HG02884 (cell line): ENCODE results near the gene PCNX3.
"Not testable (repeated sequence)": the region's sequence is repeated elsewhere in the genome, so short reads cannot be mapped to it uniquely, and the experiment has no call there.

Experiments used
- ATAC-seq: cut with Tn5 transposase; IDR thresholded peaks from one replicate; pipeline ENCODE4 v1.9.1; 2021; ENCODE audit warnings: mild to moderate bottlenecking, moderate library complexity; ENCODE audit not compliant: unreplicated experiment

Gene PCNX3

GRCh38 chr11:65651589-65652510, 36.3 kb downstream of the PCNX3 start:
- no peak for ATAC-seq

DNA sequence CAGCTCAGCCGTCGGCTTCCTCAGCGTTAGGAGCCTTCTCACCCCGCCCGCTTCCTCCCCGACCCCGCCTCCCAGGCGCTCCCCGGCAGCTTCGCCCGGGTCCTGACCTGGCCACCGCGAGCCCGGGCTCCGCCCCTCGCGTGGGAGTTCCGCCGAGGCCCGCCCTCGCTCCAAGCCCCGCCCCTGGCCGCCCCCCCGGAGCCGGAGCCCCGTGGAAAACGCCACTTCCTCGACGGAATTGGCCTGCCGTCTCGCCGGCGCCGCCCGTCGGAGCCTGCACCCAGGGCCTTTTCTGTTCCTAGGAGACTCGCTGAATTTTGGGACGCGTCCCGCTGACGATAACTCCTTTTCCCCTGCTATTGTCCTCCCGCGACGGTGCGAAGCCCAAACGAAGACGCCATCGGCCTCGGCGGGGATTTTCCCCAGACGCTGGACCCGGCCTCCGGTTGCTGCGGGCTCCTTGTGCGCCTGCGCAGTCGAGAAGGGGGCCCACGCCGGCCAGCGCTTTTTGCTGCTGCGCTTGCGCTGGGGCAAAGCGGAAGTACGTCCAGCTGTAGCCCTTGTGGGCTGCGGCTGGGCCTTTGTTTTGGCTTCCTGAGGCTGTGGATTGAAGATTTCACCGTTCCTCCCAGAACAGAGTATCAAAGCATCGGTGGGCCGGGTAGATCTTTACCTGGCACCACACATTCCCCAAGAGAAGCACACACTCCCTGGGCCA, 37.1 kb downstream of the PCNX3 start:
- peak; percentile 69 for ATAC-seq

DNA sequence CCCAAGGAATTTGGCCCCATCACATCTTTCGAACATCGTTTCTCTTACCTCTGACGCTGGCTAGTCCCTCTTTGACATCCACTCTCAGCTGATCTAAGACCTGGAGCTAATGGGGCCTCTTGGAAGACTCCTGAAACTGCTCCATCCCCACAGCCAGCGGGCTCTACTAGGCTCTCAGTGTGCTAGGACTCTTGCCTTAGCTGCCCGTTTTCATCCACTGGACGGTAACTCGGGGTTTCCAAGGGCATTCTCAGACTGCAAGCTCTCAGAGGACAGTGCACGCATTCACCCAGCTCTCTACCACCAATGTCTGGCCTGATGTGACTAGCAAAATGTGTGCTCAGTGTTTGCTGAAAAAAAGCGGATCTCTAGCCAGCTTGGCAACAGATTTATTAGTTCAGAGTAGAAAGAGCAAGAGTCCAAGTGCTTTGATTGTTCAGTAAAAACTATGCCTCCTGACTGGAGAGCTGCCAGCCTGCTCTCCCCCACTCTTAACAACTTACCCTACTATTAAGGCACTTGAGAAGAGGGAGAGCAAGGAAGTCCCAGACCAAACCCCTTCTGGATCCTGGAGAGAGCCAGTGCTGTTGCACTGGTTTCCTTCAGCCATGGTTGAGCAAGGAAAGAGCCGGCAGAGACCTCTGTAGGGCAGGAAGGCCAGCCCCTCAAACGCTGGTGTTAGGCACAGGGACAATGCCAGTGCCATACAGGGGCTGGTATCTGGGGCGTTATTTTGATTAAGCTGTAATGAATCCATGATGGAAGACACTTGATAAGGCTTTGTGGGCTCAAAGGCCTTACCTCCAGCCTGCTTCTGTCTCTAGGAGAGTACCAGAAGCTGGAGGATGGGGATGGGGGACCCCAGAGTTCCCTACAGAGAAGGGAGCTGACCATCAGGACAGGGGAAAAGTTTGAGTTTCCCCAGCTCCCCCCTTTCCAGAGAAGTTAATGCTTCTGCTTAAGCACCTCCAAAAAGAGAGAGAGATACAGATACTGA, 38.0 kb downstream of the PCNX3 start:
- ATAC-seq = no peak

DNA sequence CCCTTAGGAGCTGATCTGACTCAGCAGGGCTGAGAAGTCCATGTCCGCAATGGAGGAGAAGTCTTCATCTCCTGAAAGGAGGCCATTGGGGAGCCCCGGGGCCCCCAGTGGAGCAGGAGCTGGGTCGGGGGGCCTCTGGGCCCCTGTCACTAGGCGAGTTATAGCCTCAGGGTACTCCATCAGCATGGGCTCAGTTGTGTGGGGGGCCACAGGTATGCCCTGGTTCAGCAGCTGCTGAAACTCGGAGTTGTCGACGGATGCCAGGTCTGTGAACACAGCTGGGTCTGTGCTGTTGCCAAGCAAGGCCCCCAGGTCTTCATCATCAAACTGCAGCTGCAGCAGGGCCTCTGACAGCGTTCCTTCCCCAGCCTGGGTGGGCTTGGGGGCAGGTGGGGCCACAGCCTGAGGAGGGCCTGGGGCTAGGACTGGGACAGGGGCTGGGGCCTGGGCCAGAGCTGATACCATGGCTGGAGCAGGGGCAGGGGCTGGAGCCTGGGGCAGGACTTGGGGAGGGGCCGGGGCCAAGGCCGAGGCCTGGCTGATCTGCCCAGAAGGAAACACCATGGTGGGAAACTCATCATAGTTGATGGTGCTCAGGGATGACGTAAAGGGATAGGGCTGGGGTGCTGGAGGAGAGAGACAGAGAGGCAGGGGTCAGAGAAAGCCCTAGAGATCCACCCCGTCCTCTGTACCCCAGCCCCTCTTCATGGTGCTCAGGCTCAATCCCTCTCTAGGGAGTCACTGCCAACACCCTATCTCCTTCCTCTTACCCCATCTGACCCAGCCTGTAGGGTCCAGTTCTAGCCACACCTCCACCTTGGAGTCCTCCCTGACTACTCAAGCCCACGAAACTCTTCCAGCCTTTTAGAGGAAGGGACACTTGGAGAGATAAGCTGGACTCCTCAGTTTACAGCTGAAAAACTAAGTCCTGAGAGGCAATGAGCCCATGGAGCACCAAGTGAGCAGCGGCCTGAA, 39.1 kb downstream of the PCNX3 start:
- ATAC-seq = no peak

GRCh38 chr11:65655570-65656332, 40.2 kb downstream of the PCNX3 start:
- no peak for ATAC-seq

- no peak for ATAC-seq
Observed at GRCh38 chr11:65657426-65657825, 41.9 kb downstream of the PCNX3 start.

GRCh38 chr11:65658174-65659021, 42.8 kb downstream of the PCNX3 start:
- ATAC-seq = no peak

GRCh38 chr11:65660038-65660437, 44.5 kb downstream of the PCNX3 start:
- ATAC-seq = no peak

DNA sequence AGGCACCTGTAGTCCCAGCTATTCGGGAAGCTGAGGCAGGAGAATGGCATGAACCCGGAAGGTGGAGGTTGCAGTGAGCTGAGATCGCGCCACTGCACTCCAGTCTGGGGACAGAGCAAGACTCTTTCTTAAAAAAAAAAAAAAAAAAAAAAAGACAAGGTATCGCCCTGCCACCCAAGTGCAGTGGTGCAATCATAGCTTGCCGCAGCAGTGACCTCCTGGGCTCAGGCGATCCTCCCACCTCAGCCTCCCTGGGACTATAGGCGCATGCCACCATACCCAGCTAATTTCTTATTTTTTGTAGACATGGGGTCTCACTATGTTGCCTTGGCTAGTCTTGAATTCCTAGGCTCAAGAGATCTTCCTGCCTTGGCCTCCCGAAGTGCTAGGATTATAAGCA, 45.3 kb downstream of the PCNX3 start:
- ATAC-seq = not testable (repeated sequence)

DNA sequence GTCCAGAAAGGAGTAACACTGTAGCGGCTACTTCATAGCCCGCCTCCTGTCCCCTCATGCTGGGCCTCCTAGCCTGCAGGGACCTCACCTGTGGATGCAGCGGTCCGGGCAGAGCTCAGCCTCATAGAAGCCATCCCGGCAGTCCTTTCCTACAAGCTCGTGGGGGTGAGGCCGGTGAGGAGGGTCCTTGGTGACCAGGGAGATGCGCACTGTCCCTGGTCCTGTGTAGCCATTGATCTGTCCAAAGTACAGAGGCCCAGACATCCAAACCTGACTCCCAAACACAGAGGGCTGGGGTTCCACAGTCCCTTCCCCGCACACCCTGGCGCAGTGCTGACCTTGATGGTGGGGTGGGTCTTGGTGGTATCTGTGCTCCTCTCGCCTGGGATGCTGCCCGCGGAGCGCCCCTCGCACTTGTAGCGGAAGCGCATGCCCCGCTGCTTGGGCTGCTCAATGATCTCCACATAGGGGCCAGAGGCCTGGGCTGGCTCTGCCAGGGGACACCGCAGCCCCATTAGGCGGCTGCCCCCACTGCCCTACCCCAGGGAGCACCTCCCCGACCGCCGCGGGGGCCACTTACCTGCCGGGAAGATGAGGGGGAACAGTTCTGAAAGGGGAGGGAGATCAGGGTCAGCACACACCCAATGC, 46.1 kb downstream of the PCNX3 start:
- no peak for ATAC-seq

DNA sequence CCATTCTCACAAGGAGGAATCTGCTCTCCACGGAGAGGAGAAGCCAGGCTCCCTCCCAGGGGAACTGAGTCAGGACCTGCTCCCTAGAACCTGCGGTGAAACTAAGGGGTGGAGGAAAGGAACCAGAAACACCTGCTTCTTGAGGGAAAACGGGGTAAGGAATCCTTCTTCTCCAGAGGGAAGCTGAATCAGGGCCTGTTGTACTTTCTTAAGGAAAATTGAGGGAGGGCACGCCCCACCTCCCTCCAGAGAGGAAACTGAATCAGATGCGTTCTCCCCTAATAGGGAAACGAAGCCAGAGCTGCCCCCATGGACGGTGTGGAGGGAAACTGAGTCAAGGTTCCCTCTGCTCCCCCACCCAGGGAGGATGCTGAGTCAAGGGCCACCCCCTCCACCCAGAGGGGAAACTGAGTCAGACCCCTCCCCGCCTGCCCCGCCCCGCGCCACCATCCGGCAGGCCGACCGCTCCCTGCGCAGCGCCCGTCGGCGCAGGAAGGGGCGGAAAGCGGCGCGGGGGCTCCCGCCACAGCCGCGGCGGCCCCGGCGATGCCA, 46.7 kb downstream of the PCNX3 start:
- peak; percentile 10 for ATAC-seq

- peak; percentile 68 for ATAC-seq
Observed at GRCh38 chr11:65662799-65663638, 47.4 kb downstream of the PCNX3 start, which contains the start of gene RELA. TSS of gene RELA (minus strand) at chr11:65662916. CDS start at chr11:65662832, 84 bp downstream.

- ATAC-seq = no peak
Observed at GRCh38 chr11:65663639-65664200, 48.1 kb downstream of the PCNX3 start.

DNA sequence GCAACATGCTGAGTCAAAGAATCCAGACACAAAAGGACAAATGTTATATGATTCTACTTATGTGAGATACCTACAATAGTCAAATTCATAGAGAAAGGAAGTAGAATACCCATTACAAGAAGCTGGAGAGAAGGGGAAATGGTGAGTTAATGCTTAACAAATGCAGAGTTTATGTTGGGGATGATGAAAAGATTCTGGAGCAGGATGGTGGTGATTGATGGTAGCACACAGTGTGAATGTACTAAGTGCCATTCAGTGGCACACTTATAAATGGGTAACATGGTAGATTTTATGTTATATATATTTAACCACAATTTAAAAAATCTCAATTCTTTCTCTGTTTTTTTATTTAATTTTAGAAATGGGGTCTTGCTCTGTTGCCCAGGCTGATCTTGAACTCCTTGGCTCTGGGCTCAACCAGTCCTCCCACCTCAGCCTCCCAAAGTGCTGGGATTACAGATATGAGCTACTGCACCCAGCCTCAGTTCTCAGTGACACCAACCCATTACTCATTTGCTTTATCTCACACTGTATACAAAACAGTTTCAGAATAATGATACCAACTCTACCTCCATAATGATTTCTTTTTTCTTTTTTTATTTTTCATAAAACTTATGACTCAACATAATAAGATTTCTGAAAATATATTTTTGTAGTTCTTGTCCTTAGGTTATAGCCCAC, 56.7 kb downstream of the PCNX3 start:
- no peak for ATAC-seq

GRCh38 chr11:65672982-65673381, 57.4 kb downstream of the PCNX3 start:
- no peak for ATAC-seq
